Measurements from ENCODE around the gene FMN1. TPM values are rescaled to one million over a fixed set of nuclear protein-coding genes. Genes with fewer than 3 reads are reported as not detected.

The FMN1 gene
- total RNA-seq, 4 donors from 2014 or later = 2.6 to 6.6 (median 4.2) TPM

GRCh38 chr15:33131552-33132232 is 62.8 kb downstream of the FMN1 start:
- Histone ChIP-seq H3K4me1 (peaks cover 26 to 45% of the 10 kb centered on the region in 2 donors), H3K36me3 (no peaks in the 10 kb centered on the region), H3K27ac (no peak overlapping the region), H3K9me3 (no peaks in the 10 kb centered on the region), H3K4me3 (no peak overlapping the region), H3K27me3 (no peaks in the 10 kb centered on the region)
- no peak for DNase-seq
- intact Hi-C loops (cut with DNase I; ENCODE audit: low total_unique reads) = loop anchor here (1.0 kb wide), 2 partner anchors 45 to 109 kb away; no protein-coding TSS in a partner anchor
- no peak for TF ChIP-seq POLR2A (IDR thresholded peaks at IDR 0.05)
- TF ChIP-seq CTCF (IDR thresholded peaks at IDR 0.05 in 4 of 5, conservative IDR thresholded peaks at IDR 0.05 in 1 of 5) = no peak
- in situ Hi-C loops (cut with MboI; ENCODE audit: low sequenced_read_pairs in 4 of 4) = loop anchor here in 3 of 4 donors (5.0 to 25.0 kb wide), 5 partner anchors 34 to 469 kb away; no protein-coding TSS in a partner anchor
- ATAC-seq = no peak

GRCh38 chr15:33126559-33127290 is 67.8 kb downstream of the FMN1 start:
- peak; percentile 53 to 58 for DNase-seq
- intact Hi-C loops (cut with DNase I; ENCODE audit: low total_unique reads) = no loop called here
- no peak overlapping the region for H3K27ac ChIP-seq
- H3K27me3 ChIP-seq = no peaks in the 10 kb centered on the region
- no peaks in the 10 kb centered on the region for H3K9me3 ChIP-seq
- peaks cover 20 to 24% of the 10 kb centered on the region in 2 donors for H3K4me1 ChIP-seq
- H3K4me3 ChIP-seq = no peak overlapping the region
- ATAC-seq = peak; percentile 67 to 79
- in situ Hi-C loops (cut with MboI; ENCODE audit: low sequenced_read_pairs in 4 of 4) = loop anchor here in 2 of 4 donors (25.0 kb wide), 1 partner anchor 464 kb away; no protein-coding TSS in a partner anchor
- H3K36me3 ChIP-seq = no peaks in the 10 kb centered on the region
- TF ChIP-seq CTCF (IDR thresholded peaks at IDR 0.05 in 4 of 5, conservative IDR thresholded peaks at IDR 0.05 in 1 of 5) (no peak), POLR2A (IDR thresholded peaks at IDR 0.05) (no peak)

- Histone ChIP-seq H3K9me3 (no peaks in the 10 kb centered on the region), H3K4me3 (no peak overlapping the region), H3K36me3 (no peaks in the 10 kb centered on the region), H3K4me1 (peaks cover 15 to 20% of the 10 kb centered on the region in 2 donors), H3K27me3 (no peaks in the 10 kb centered on the region), H3K27ac (no peak overlapping the region)
- ATAC-seq = no peak
- intact Hi-C loops (cut with DNase I; ENCODE audit: low total_unique reads) (loop anchor here (1.0 kb wide), 1 partner anchor 18 kb away; no protein-coding TSS in a partner anchor), in situ Hi-C loops (cut with MboI; ENCODE audit: low sequenced_read_pairs in 4 of 4) (loop anchor here in 2 of 4 donors (25.0 kb wide), 1 partner anchor 464 kb away; no protein-coding TSS in a partner anchor)
- DNase-seq = no peak
- no peak for TF ChIP-seq POLR2A (IDR thresholded peaks at IDR 0.05)
- no peak for TF ChIP-seq CTCF (IDR thresholded peaks at IDR 0.05 in 4 of 5, conservative IDR thresholded peaks at IDR 0.05 in 1 of 5)
Observed at GRCh38 chr15:33125894-33126537, 68.5 kb downstream of the FMN1 start.

GRCh38 chr15:33124811-33125210 is 69.7 kb downstream of the FMN1 start:
- peaks cover 15 to 20% of the 10 kb centered on the region in 2 donors for H3K4me1 ChIP-seq
- intact Hi-C loops (cut with DNase I; ENCODE audit: low total_unique reads) = loop anchor here (1.0 kb wide), 1 partner anchor 17 kb away; no protein-coding TSS in a partner anchor
- in situ Hi-C loops (cut with MboI; ENCODE audit: low sequenced_read_pairs in 4 of 4) = loop anchor here in 2 of 4 donors (25.0 kb wide), 1 partner anchor 463 kb away; no protein-coding TSS in a partner anchor
- H3K27ac ChIP-seq = no peak overlapping the region
- no peaks in the 10 kb centered on the region for H3K27me3 ChIP-seq
- H3K4me3 ChIP-seq = no peak overlapping the region
- no peak for TF ChIP-seq CTCF (IDR thresholded peaks at IDR 0.05 in 4 of 5, conservative IDR thresholded peaks at IDR 0.05 in 1 of 5)
- no peaks in the 10 kb centered on the region for H3K36me3 ChIP-seq
- DNase-seq = no peak
- no peak for ATAC-seq
- no peaks in the 10 kb centered on the region for H3K9me3 ChIP-seq

Measured in gastrocnemius medialis (tissue), 4 donors.